Measurements from ENCODE around the gene SERHL2.
"Not testable (repeated sequence)": the region's sequence is repeated elsewhere in the genome, so short reads cannot be mapped to it uniquely, and the experiment has no call there.

The SERHL2 gene

DNA sequence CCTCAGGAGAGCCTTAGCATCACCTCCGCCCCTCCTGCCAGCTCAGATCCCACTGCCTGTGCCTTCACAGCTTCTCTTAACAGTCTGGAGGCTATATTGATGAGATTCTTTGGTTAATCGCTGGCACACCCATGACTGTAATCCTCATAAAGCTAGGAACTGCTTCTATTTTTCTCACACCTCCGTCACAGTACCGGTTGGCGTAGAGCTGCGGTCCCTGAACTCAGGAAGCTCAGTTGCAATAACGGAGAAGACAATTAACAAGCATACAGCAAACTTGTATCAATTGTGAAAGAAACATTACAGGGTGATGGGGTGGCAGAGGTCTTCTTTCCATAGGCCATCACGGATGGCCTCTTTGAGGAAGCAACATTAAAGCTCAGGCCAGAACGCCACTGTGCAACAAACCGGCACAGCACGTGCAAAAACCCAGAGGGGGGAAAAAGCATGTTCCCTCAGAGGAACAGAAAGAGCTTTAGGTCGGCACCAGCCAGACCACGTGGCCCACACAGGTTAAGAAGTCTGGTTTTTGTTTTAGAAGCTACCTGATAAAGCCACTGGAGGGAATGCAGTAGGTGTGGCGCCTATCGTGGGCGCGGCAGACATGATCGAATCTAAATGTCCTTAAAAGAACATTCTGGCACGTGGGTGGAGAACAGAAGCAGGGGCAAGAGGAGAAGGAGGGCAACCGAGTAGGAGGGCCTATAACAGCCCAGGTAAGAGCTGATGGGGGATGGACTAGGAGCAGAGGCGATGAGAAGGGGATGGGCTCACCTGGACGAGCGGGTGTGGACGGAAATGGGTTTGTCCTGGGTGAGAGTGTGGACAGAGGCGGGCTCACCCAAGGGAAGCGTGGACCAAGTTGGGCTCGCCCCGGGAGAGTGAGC is 34.9 kb upstream of the SERHL2 start:
- H3K27me3 ChIP-seq (ENCODE audit: control insufficient read depth in 1 of 2, insufficient read depth in 2 of 2, low read length in 2 of 2); H3K9me3 ChIP-seq (ENCODE audit: low read length): not testable (repeated sequence)
- Histone ChIP-seq H3K9ac (ENCODE audit: low read length) (peak overlapping the region; percentile 66), H3K36me3 (ENCODE audit: insufficient read depth, low read length) (peaks cover 21% of the 10 kb centered on the region), H3K27ac (ENCODE audit: low read depth, low read length) (peak overlapping the region; percentile 44), H3K4me3 (ENCODE audit: low read depth in 1 of 2, low read length in 2 of 2) (peak overlapping the region; percentile 54 to 59), H3K4me1 (ENCODE audit: insufficient read depth, low read length) (peaks cover 15% of the 10 kb centered on the region)

DNA sequence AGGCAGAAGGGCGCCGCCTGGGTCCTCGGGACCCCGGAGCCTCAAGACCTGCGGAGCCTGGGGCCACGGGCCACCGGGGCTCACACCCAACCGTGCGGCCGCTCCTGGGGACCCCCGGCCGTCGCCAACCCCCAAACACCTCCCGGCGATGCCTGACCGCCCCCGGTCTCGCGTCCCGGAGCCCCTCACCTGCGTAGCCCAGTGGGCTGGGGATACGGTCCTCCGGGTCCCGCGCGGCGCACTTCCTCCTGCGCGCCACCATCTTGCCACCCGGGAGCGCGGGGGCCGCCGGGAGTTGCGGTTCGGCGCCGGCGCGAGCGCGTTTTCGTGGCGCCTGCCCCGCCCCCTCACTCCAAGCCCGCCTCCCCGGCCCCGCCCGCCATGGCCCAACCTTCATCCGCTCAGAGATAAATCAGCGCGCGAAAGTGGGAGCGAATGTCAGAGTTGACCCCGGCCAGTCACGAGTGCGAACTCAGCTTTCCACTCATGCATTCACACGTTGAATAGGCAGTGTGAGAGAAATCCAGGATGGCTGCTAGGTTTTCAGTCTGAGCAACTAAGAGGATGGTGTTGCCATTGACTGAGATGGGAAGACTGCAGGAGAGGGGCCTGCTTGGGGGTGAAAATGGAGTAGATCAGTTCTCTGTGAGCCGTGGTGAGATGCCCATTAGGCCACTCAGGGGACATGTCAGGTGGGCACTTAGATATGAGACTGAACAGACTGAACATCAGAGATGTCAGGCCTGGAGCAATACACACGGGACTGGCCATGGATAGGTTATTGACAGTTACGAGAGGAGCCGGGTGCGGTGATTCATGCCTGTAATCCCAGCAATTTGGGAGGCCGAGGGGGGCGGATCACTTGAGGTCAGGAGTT is 34.0 kb upstream of the SERHL2 start, which contains the start of gene RRP7A:
RRP7A (minus strand) TSS at position 272 of the 877 bp plus-strand sequence; CDS start at position 262, 10 bp downstream.
- peaks cover 15% of the 10 kb centered on the region for H3K4me1 ChIP-seq (ENCODE audit: insufficient read depth, low read length)
- no peaks in the 10 kb centered on the region for H3K9me3 ChIP-seq (ENCODE audit: low read length)
- peak within 1 kb of the TSS; percentile 44 for H3K27ac ChIP-seq (ENCODE audit: low read depth, low read length)
- no peaks in the 10 kb centered on the region for H3K27me3 ChIP-seq (ENCODE audit: control insufficient read depth in 1 of 2, insufficient read depth in 2 of 2, low read length in 2 of 2)
- peak within 1 kb of the TSS; percentile 66 for H3K9ac ChIP-seq (ENCODE audit: low read length)
- H3K4me3 ChIP-seq (ENCODE audit: low read depth in 1 of 2, low read length in 2 of 2) = peak within 1 kb of the TSS; percentile 54 to 59
- H3K36me3 ChIP-seq (ENCODE audit: insufficient read depth, low read length) = peaks cover 14% of the 10 kb centered on the region

DNA sequence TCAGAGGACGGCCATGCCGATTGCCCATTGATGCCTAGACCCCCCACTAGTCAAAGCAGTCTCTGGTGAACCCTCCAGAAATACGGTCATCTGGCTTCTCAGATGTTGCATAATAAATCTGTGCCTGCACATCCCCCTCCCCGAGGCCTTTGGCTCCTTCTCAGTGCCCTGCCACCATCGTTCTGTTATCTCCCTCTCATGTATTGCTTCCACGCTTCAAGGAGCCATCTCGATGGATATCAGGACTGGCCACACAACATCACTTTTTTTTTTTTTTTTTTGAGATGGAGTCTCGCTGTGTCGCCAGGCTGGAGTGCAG is 32.6 kb upstream of the SERHL2 start:
- Histone ChIP-seq H3K27me3 (ENCODE audit: control insufficient read depth in 1 of 2, insufficient read depth in 2 of 2, low read length in 2 of 2) (no peaks in the 10 kb centered on the region), H3K9ac (ENCODE audit: low read length) (no peak overlapping the region), H3K4me1 (ENCODE audit: insufficient read depth, low read length) (peaks cover 15% of the 10 kb centered on the region), H3K4me3 (ENCODE audit: low read depth in 1 of 2, low read length in 2 of 2) (no peak overlapping the region), H3K9me3 (ENCODE audit: low read length) (no peaks in the 10 kb centered on the region), H3K27ac (ENCODE audit: low read depth, low read length) (no peak overlapping the region), H3K36me3 (ENCODE audit: insufficient read depth, low read length) (peaks cover 8% of the 10 kb centered on the region)

DNA sequence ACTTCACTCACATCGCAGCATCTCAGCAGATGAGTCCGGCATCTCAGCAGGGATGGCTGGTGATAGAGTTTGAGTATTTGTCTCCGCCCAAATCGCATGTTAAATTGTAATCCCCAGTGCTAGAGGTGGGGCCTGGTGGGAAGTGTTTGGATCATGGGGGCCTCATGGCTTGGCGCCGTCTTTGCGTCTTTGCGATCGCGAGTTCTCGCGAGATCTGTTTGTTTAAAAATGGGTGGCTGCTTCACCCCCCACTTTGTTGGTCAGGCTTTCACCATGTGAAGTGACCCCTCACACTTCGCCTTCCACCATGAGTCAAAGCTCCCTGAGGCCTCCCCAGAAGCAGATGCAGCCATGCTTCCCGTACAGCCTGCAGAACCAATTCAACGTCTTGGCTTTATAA is 31.2 kb upstream of the SERHL2 start:
- Histone ChIP-seq H3K4me1 (ENCODE audit: insufficient read depth, low read length) (peaks cover 15% of the 10 kb centered on the region), H3K27me3 (ENCODE audit: control insufficient read depth in 1 of 2, insufficient read depth in 2 of 2, low read length in 2 of 2) (no peaks in the 10 kb centered on the region)

DNA sequence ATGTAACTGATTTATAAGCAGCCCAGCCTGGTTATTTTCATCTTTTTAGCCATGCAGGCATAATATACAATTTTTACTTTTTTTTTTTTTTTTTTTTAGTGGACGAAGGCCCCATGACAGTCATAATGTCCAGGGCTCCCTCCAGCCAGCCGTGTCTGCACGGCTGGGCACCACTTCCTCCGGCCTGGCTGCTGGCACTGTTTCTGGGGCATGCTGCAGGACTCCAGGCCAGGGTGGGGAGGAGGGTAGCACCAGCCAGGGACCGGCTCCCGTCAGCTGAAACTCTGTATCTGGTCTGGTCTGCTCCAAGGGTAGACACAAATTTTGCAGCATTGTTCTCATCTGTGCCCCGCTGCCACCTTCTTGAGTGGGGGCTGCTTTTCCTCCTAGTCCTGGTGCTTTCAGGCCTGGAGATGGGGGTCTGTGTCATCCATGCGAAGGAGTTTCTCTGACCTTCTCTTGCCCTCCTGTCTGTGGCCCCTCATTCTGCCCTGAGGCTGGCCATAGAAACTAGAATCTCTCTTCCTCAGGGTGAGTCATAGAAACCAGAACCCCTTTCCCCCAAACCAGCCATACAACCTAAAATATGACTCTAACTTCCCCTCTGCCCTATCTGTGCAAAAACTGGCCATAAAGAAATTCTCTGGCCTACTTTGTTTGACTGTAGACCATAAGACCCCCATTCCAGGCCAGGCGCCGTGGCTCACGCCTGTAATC is 25.0 kb upstream of the SERHL2 start:
- no peaks in the 10 kb centered on the region for H3K27me3 ChIP-seq (ENCODE audit: control insufficient read depth in 1 of 2, insufficient read depth in 2 of 2, low read length in 2 of 2)
- H3K4me1 ChIP-seq (ENCODE audit: insufficient read depth, low read length) = no peaks in the 10 kb centered on the region
- no peak overlapping the region for H3K4me3 ChIP-seq (ENCODE audit: low read depth in 1 of 2, low read length in 2 of 2)
- no peak overlapping the region for H3K9ac ChIP-seq (ENCODE audit: low read length)
- no peaks in the 10 kb centered on the region for H3K9me3 ChIP-seq (ENCODE audit: low read length)
- no peaks in the 10 kb centered on the region for H3K36me3 ChIP-seq (ENCODE audit: insufficient read depth, low read length)
- H3K27ac ChIP-seq (ENCODE audit: low read depth, low read length) = no peak overlapping the region

More for the DNA sequence above, 31.2 kb upstream of the SERHL2 start:
- peaks cover 4% of the 10 kb centered on the region for H3K36me3 ChIP-seq (ENCODE audit: insufficient read depth, low read length)
- H3K27ac ChIP-seq (ENCODE audit: low read depth, low read length) = no peak overlapping the region
- H3K9me3 ChIP-seq (ENCODE audit: low read length) = no peaks in the 10 kb centered on the region
- no peak overlapping the region for H3K9ac ChIP-seq (ENCODE audit: low read length)
- H3K4me3 ChIP-seq (ENCODE audit: low read depth in 1 of 2, low read length in 2 of 2) = no peak overlapping the region

DNA sequence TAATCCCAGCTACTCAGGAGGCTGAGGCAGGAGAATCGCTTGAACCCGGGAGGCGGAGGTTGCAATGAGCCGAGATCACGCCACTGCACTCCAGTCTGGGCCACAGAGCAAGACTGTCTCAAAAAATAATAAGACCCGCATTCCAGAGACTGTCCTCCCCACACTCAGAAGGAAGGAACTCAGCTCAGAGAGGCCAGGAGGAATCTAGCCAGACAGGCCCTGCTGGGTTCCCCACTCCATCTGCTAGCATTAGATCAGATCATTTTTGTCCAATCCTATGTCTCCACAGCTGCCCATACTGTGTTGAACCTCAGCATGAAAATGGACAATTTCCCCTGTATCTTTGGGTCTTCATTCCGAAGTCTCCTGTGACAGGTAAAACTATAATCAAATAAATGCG is 24.3 kb upstream of the SERHL2 start:
- H3K4me1 ChIP-seq (ENCODE audit: insufficient read depth, low read length); H3K36me3 ChIP-seq (ENCODE audit: insufficient read depth, low read length); H3K9me3 ChIP-seq (ENCODE audit: low read length); H3K27me3 ChIP-seq (ENCODE audit: control insufficient read depth in 1 of 2, insufficient read depth in 2 of 2, low read length in 2 of 2); H3K27ac ChIP-seq (ENCODE audit: low read depth, low read length); H3K9ac ChIP-seq (ENCODE audit: low read length); H3K4me3 ChIP-seq (ENCODE audit: low read depth in 1 of 2, low read length in 2 of 2): not testable (repeated sequence)

DNA sequence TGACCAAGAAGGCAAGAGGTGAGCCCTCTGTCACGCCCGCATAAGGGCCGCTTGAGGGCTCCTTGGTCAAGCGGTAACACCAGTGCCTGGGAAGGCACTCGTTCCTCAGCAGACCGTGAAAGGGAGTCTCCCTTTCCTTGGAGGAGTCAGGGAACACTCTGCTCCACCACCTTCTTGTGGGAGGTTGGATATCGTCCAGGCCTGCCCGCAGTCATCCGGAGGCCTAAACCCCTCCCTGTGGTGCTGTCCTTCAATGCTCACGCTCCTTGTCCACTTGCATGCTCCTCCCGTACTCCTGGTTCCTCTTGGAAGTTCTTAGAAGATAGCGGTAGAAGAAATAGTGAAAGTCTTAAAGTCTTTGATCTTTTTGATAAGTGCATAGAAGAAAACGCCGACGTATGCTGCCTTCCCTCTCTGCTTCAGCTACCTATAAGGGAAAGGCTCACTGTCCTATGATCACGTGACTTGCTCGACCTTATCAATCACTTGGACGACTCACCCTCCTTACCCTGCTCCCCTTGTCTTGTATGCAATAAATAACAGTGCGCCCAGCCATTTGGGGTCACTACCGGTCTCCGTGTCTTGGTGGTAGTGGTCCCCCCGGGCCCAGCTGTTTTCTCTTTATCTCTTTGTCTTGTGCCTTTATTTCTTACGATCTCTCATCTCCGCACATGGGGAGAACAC is 22.2 kb upstream of the SERHL2 start:
- H3K9ac ChIP-seq (ENCODE audit: low read length); H3K27ac ChIP-seq (ENCODE audit: low read depth, low read length); H3K4me3 ChIP-seq (ENCODE audit: low read depth in 1 of 2, low read length in 2 of 2); H3K4me1 ChIP-seq (ENCODE audit: insufficient read depth, low read length); H3K27me3 ChIP-seq (ENCODE audit: control insufficient read depth in 1 of 2, insufficient read depth in 2 of 2, low read length in 2 of 2); H3K36me3 ChIP-seq (ENCODE audit: insufficient read depth, low read length); H3K9me3 ChIP-seq (ENCODE audit: low read length): not testable (repeated sequence)

DNA sequence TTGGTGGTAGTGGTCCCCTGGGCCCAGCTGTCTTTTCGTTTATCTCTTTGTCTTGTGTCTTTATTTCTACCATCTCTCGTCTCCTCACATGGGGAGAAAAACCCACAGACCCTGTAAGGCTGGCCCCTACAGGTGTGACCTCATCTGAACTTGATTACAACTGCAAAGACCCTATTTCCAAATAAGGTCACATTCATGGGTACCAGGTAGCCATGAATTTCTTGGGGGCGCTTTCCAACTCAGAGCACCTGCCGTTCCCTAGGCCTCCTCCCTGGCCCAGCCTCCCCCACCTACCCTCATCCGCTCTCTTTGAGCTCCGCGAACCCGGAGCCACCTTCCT is 20.1 kb upstream of the SERHL2 start:
- no peaks in the 10 kb centered on the region for H3K4me1 ChIP-seq (ENCODE audit: insufficient read depth, low read length)
- no peak overlapping the region for H3K4me3 ChIP-seq (ENCODE audit: low read depth in 1 of 2, low read length in 2 of 2)
- H3K9me3 ChIP-seq (ENCODE audit: low read length) = no peaks in the 10 kb centered on the region
- H3K36me3 ChIP-seq (ENCODE audit: insufficient read depth, low read length) = no peaks in the 10 kb centered on the region
- H3K9ac ChIP-seq (ENCODE audit: low read length) = no peak overlapping the region
- H3K27me3 ChIP-seq (ENCODE audit: control insufficient read depth in 1 of 2, insufficient read depth in 2 of 2, low read length in 2 of 2) = no peaks in the 10 kb centered on the region
- H3K27ac ChIP-seq (ENCODE audit: low read depth, low read length) = no peak overlapping the region

DNA sequence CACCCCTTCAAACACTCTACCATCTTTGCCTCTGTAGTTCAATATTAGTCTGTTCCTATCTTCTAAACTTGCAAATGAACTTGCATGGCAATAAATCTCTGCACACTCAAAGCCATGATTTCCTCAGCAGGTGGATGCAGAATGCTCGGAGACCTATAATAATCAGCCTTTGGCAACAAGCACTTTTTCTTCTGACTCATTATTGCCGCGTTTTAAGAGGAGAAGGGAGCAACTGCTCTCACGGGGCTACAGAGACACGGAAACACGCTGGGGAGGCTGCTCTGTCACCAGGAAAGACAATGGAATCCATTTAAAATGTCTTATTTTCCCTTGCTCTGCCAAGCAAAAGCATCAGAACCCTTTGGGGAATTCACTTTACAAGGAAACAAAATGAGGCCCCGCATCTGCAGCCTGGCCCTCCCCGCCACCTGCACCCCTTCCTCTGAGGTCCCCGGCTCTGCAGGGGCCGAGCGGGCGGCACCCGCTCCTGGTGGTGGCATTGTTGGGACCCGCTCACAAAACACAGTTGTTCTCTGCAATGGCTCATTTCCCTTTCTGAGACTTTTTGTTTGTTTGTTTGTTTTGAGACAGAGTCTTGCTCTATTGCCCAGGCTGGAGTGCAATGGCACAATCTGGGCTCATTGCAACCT is 18.5 kb upstream of the SERHL2 start:
- not testable (repeated sequence) for H3K27me3 ChIP-seq (ENCODE audit: control insufficient read depth in 1 of 2, insufficient read depth in 2 of 2, low read length in 2 of 2); H3K9me3 ChIP-seq (ENCODE audit: low read length); H3K4me3 ChIP-seq (ENCODE audit: low read depth in 1 of 2, low read length in 2 of 2); H3K9ac ChIP-seq (ENCODE audit: low read length); H3K27ac ChIP-seq (ENCODE audit: low read depth, low read length); H3K4me1 ChIP-seq (ENCODE audit: insufficient read depth, low read length); H3K36me3 ChIP-seq (ENCODE audit: insufficient read depth, low read length)

DNA sequence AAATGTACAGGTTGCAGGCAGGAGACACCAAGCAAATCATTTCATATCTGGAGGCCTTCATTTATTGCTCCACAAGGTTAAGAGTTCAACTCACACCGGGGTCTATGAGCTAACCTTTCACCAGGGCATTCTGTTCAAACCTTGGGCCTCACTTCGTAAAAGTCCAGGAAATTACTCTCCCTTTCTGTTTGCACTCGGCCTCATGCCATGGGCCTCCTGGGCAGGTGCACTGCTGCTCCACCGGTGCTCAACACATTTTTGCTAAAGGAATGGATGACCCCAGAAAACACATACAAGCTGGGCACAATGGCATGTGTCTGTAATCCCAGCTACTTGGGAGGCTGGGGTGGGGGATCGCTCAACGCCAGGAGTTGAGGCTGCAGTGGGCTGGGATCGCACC is 17.6 kb upstream of the SERHL2 start:
- no peaks in the 10 kb centered on the region for H3K9me3 ChIP-seq (ENCODE audit: low read length)
- no peaks in the 10 kb centered on the region for H3K4me1 ChIP-seq (ENCODE audit: insufficient read depth, low read length)
- no peaks in the 10 kb centered on the region for H3K36me3 ChIP-seq (ENCODE audit: insufficient read depth, low read length)
- no peak overlapping the region for H3K9ac ChIP-seq (ENCODE audit: low read length)
- H3K27ac ChIP-seq (ENCODE audit: low read depth, low read length) = no peak overlapping the region
- no peak overlapping the region for H3K4me3 ChIP-seq (ENCODE audit: low read depth in 1 of 2, low read length in 2 of 2)
- no peaks in the 10 kb centered on the region for H3K27me3 ChIP-seq (ENCODE audit: control insufficient read depth in 1 of 2, insufficient read depth in 2 of 2, low read length in 2 of 2)

All from muscle layer of colon (tissue), 2 donors.